ENCODE results near the gene PDS5B. TPM values are rescaled to one million over a fixed set of nuclear protein-coding genes. Genes with fewer than 3 reads are reported as not detected.

PDS5B gene
- total and polyA plus RNA-seq, 9 of the 15 experiments (the other 6 are each of a cell fraction or from before 2014, with no cell fraction given), result 6.2 to 23.7 (median 13.1) TPM

- TF ChIP-seq, protein P1, sequence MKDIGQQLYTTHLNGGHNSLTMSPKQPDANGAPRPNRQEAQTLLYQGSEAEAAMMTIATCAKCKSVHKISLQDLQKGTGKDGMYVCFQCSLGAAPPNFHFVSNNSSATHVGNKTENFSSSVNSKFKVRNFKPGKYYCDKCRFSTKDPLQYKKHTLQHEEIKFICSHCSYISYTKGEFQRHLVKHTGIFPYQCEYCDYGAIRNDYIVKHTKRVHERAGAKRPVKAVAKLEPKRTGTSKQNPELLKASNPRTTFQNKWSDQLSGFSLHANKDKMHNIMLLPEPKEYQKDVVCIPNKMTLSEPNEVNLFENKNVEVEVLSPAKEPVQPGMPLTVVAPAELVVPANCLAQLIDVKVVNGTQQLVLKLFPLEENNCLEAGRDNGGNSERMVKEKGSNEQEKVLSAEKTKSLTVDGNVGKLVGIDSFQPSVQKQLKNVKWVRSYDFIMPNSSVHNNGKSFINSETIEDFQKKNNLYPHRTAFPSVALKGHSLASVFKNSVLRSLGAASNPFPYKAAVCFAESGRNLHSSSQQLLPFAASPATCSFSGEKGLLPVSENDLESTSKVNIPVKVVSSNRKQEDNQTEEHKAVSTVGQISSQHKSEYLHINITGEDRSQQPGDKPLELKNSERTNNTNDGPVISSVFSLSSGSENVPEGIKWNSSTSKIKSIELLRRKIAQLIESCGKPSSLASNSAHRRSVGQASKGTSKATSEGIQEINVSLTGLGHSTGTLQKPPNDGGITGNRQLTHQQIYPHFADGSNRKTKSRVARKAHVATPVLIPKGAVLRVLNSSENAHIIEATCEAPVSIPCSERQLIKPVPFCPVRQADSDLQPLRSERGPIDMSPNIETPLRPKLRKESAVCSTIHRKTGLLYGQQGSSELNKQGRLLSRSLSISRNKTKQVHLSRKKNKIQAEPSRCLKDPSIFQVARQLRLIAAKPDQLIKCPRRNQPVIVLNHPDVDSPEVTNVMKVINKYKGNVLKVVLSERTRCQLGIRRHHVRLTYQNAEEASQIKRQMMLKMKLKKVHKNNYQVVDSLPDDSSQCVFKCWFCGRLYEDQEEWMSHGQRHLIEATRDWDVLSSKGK (CRISPR knock-in tag; IDR thresholded peaks at IDR 0.05), result no peak
- no peak for TF ChIP-seq ZNF165 (CRISPR knock-in tag; IDR thresholded peaks at IDR 0.05; ENCODE audit: borderline replicate concordance)
- peak; percentile 86 for TF ChIP-seq GABPA (tag; conservative IDR thresholded peaks at IDR 0.05; ENCODE audit: low read depth)
- TF ChIP-seq ESRRA (IDR thresholded peaks at IDR 0.05; ENCODE audit: borderline replicate concordance, low read depth), result peak; percentile 72; the same call in 1 of the 2 replicates
- TF ChIP-seq CBX3 (IDR thresholded peaks at IDR 0.05; ENCODE audit: borderline replicate concordance in 1 of 2, low read length in 2 of 2), result peak in 1 of 2 experiments; percentile 81; a peak in 2 of 3 replicates
- TF ChIP-seq NRF1 (conservative IDR thresholded peaks at IDR 0.05 in 1 of 2, IDR thresholded peaks at IDR 0.05 in 1 of 2), result peak; percentile 71 to 74
- no peak for TF ChIP-seq ZNF431 (CRISPR knock-in tag; IDR thresholded peaks at IDR 0.05)
- TF ChIP-seq IRF9 (tag; IDR thresholded peaks at IDR 0.05), result no peak
- 0 out of 2 replicates have a peak, but pooled peaks have one; percentile 38 for TF ChIP-seq EP300 (IDR thresholded peaks at IDR 0.05; ENCODE audit: low read length)
- no peak for TF ChIP-seq NEUROD1 (IDR thresholded peaks at IDR 0.05; ENCODE audit: borderline replicate concordance, low read depth, low read length, partially characterized antibody)
- TF ChIP-seq XRCC4 (IDR thresholded peaks at IDR 0.05; ENCODE audit: extremely low read depth, insufficient read depth, insufficient read length), result no peak
- peak; percentile 65; the same call in 1 of the 2 replicates for TF ChIP-seq NR2C2 (CRISPR knock-in tag; IDR thresholded peaks at IDR 0.05)
- peak; percentile 96 for TF ChIP-seq NR2C2 (tag; IDR thresholded peaks at IDR 0.05)
- peak; percentile 72 for TF ChIP-seq CXXC5 (CRISPR knock-in tag; IDR thresholded peaks at IDR 0.05)
- TF ChIP-seq, protein P2, sequence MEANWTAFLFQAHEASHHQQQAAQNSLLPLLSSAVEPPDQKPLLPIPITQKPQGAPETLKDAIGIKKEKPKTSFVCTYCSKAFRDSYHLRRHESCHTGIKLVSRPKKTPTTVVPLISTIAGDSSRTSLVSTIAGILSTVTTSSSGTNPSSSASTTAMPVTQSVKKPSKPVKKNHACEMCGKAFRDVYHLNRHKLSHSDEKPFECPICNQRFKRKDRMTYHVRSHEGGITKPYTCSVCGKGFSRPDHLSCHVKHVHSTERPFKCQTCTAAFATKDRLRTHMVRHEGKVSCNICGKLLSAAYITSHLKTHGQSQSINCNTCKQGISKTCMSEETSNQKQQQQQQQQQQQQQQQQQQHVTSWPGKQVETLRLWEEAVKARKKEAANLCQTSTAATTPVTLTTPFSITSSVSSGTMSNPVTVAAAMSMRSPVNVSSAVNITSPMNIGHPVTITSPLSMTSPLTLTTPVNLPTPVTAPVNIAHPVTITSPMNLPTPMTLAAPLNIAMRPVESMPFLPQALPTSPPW (CRISPR knock-in tag; IDR thresholded peaks at IDR 0.05), result no peak; the same call in 1 of the 2 replicates
- no peak for TF ChIP-seq ZNF354B (CRISPR knock-in tag; IDR thresholded peaks at IDR 0.05)
- no peak for TF ChIP-seq RFX5 (IDR thresholded peaks at IDR 0.05; ENCODE audit: low read depth, low read length)
- TF ChIP-seq ZBTB7A (IDR thresholded peaks at IDR 0.05; ENCODE audit: borderline replicate concordance, control insufficient read depth, low read depth, low read length), result peak; percentile 45; the same call in 1 of the 2 replicates
- TF ChIP-seq PATZ1 (CRISPR knock-in tag; IDR thresholded peaks at IDR 0.05; ENCODE audit: borderline replicate concordance), result no peak
- no peak for TF ChIP-seq SRSF1 (IDR thresholded peaks at IDR 0.05; ENCODE audit: low read depth, low read length)
Measured at GRCh38 chr13:32538621-32539246, 47.5 kb upstream of the PDS5B start, which contains the start of gene N4BP2L2 (continued).
